Measurements from ENCODE around the gene SYS1. TPM values are rescaled to one million over a fixed set of nuclear protein-coding genes. Genes with fewer than 3 reads are reported as not detected.

The SYS1 gene
- polyA plus RNA-seq, 1 donor from 2014 or later, result 16.1 TPM

GRCh38 chr20:45391559-45391958 lies 28.6 kb downstream of the SYS1 start:
- Histone ChIP-seq H4K20me1 (ENCODE audit: insufficient read depth) (no peaks in the 10 kb centered on the region), H3K27me3 (ENCODE audit: insufficient read depth, low read depth, low read length) (no peaks in the 10 kb centered on the region), H3K79me2 (replicated peaks; ENCODE audit: insufficient read depth, low read length) (peaks cover 6% of the 10 kb centered on the region), H3K4me2 (ENCODE audit: low read length) (no peak overlapping the region), H3K27ac (ENCODE audit: low read length) (no peak overlapping the region), H3K9me2 (ENCODE audit: insufficient read depth, low read length) (no peaks in the 10 kb centered on the region), H3K9me3 (ENCODE audit: low read length) (no peaks in the 10 kb centered on the region), H3K9ac (ENCODE audit: low read length) (no peak overlapping the region), H3K36me3 (ENCODE audit: insufficient read depth, low read length) (no peaks in the 10 kb centered on the region), H2AFZ (ENCODE audit: low read depth, low read length) (no peak overlapping the region), H3F3A (ENCODE audit: insufficient read depth, low read length, poor library complexity, severe bottlenecking) (no peaks in the 10 kb centered on the region), H3K4me3 (ENCODE audit: low read length) (no peak overlapping the region)
- no peak for TF ChIP-seq EP300 (conservative IDR thresholded peaks at IDR 0.05; ENCODE audit: poor library complexity, severe bottlenecking)
- TF ChIP-seq CTCF (IDR thresholded peaks at IDR 0.05; ENCODE audit: poor library complexity, severe bottlenecking), result no peak
- TF ChIP-seq MXI1 (conservative IDR thresholded peaks at IDR 0.05; ENCODE audit: poor library complexity, severe bottlenecking), result no peak
- no peak for TF ChIP-seq TAF1 (IDR thresholded peaks at IDR 0.05; ENCODE audit: low read depth)
- no peak for TF ChIP-seq RAD21 (conservative IDR thresholded peaks at IDR 0.05)
- no peak for TF ChIP-seq SMC3 (conservative IDR thresholded peaks at IDR 0.05; ENCODE audit: poor library complexity)
- no peak for TF ChIP-seq POLR2AphosphoS5 (IDR thresholded peaks at IDR 0.05)
- no peak for TF ChIP-seq REST (IDR thresholded peaks at IDR 0.05; ENCODE audit: borderline replicate concordance)
- TF ChIP-seq EZH2 (IDR thresholded peaks at IDR 0.05; ENCODE audit: borderline replicate concordance, insufficient read depth, low read length, poor library complexity, severe bottlenecking), result no peak

- TF ChIP-seq EP300 (conservative IDR thresholded peaks at IDR 0.05; ENCODE audit: poor library complexity, severe bottlenecking) (peak; percentile 46), MXI1 (conservative IDR thresholded peaks at IDR 0.05; ENCODE audit: poor library complexity, severe bottlenecking) (no peak), POLR2AphosphoS5 (IDR thresholded peaks at IDR 0.05) (peak; percentile 21), CTCF (IDR thresholded peaks at IDR 0.05; ENCODE audit: poor library complexity, severe bottlenecking) (peak; percentile 71), EZH2 (IDR thresholded peaks at IDR 0.05; ENCODE audit: borderline replicate concordance, insufficient read depth, low read length, poor library complexity, severe bottlenecking) (no peak), RAD21 (conservative IDR thresholded peaks at IDR 0.05) (peak; percentile 59), REST (IDR thresholded peaks at IDR 0.05; ENCODE audit: borderline replicate concordance) (no peak), TAF1 (IDR thresholded peaks at IDR 0.05; ENCODE audit: low read depth) (no peak), SMC3 (conservative IDR thresholded peaks at IDR 0.05; ENCODE audit: poor library complexity) (peak; percentile 56)
- peak overlapping the region; percentile 11 for H3K4me3 ChIP-seq (ENCODE audit: low read length)
- peak overlapping the region; percentile 29 for H3K27ac ChIP-seq (ENCODE audit: low read length)
- H3K36me3 ChIP-seq (ENCODE audit: insufficient read depth, low read length), result no peaks in the 10 kb centered on the region
- peaks cover 6% of the 10 kb centered on the region for H3K79me2 ChIP-seq (replicated peaks; ENCODE audit: insufficient read depth, low read length)
- no peak overlapping the region for H3K4me2 ChIP-seq (ENCODE audit: low read length)
- H2AFZ ChIP-seq (ENCODE audit: low read depth, low read length), result no peak overlapping the region
- no peaks in the 10 kb centered on the region for H3K9me2 ChIP-seq (ENCODE audit: insufficient read depth, low read length)
- no peaks in the 10 kb centered on the region for H3K9me3 ChIP-seq (ENCODE audit: low read length)
- H3F3A ChIP-seq (ENCODE audit: insufficient read depth, low read length, poor library complexity, severe bottlenecking), result no peaks in the 10 kb centered on the region
- no peaks in the 10 kb centered on the region for H4K20me1 ChIP-seq (ENCODE audit: insufficient read depth)
- no peak overlapping the region for H3K9ac ChIP-seq (ENCODE audit: low read length)
- no peaks in the 10 kb centered on the region for H3K27me3 ChIP-seq (ENCODE audit: insufficient read depth, low read depth, low read length)
Observed at GRCh38 chr20:45392733-45393132, 29.8 kb downstream of the SYS1 start.

Measured in neural cell (in vitro differentiated cells).